HG02798 (cell line): ENCODE data around the gene ZNHIT2.
"Not testable (repeated sequence)": the region's sequence is repeated elsewhere in the genome, so short reads cannot be mapped to it uniquely, and the experiment has no call there.

Experiments
- ATAC-seq: cut with Tn5 transposase; IDR thresholded peaks from one replicate; pipeline ENCODE4 v1.9.1; 2021; ENCODE audit warnings: mild to moderate bottlenecking; ENCODE audit not compliant: unreplicated experiment, poor library complexity

Gene ZNHIT2

DNA sequence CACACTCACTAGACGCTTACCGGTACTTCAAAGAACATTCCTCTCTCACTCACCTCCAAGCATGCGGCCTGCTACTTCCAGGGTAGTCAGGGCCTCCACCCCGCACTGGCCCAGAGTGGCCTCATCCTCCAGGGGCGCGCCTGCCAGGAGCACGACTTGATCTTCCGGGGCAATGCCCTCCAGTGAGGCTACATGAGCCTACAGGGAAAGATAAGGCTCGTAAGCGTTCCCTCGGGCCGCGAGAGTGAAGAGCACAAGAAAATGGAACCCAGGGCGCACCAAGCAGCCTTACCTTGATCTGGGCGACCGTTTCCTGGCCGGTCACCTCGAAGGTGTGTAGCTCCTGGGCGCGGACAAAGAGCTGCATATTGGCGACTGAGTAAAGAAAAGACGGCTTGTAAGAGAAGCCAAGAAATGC, 4.0 kb upstream of the ZNHIT2 start:
- no peak for ATAC-seq

DNA sequence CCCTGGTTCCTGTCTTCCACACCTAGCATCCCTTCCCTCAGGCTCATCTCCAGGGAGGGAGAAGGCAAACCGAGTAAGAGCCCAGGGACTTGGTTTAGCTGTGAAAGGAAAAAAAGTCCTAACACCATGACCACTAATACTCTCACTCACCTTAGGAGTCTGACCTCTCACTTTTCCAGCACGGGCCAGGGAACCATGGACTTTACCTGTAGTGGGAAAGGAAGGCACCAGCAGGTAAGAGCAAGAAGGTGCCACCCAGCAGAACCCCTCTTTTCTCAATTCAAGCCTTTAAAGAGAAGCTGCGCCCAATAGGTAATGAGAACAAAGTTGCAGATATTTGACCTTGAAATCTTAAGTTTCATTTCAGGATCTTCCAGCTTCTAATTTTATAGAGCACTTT, 3.3 kb upstream of the ZNHIT2 start:
- ATAC-seq = no peak

DNA sequence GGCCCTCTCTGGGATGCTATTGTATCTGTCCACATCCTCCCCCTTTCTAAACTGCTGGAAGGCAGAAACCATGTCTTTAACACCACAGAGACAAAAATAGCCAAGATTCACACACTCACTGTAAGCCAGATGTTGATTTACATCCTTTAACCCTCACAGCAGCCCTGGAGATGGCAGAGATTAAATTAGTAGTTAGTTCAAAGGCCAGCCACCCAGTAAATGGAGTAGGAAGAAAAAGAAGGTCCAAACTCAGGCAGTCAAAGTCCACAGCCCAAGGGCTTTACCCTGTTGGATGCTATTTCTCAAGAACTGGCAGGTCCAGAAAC, 2.1 kb upstream of the ZNHIT2 start:
- ATAC-seq = no peak

DNA sequence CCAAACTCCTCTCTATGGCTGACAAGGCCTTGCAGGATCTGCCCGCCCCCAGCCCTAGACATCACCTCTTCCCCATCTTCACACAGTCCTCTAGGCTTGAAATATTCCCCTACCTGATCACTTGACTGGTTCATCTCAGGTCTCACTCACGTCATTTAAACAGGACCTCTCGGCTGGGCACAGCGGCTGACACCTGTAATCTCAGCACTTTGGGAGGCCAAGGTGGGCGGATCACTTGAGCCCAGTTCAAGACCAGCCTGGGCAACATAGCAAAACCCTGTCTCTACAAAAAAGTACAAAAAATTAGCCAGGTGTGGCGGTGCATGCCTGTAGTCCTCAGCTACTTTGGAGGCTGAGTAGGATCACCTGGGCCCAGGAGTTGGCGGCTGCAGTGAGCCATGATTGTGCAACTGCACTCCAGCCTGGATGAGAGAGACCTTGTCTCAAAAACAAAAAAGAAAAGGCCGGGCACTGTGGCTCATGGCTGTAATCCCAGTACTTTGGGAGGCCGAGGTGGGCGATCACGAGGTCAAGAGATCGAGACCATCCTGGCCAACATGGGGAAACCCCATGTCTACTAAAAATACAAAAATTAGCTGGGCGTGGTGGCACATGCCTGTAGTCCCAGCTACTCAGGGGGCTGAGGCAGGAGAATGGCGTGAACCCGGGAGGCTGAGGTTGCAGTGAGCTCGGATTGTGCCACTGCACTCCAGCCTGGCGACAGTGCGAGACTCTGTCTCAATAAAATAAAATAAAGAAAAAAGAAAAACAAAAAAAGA, 1.6 kb upstream of the ZNHIT2 start:
- ATAC-seq = not testable (repeated sequence)

DNA sequence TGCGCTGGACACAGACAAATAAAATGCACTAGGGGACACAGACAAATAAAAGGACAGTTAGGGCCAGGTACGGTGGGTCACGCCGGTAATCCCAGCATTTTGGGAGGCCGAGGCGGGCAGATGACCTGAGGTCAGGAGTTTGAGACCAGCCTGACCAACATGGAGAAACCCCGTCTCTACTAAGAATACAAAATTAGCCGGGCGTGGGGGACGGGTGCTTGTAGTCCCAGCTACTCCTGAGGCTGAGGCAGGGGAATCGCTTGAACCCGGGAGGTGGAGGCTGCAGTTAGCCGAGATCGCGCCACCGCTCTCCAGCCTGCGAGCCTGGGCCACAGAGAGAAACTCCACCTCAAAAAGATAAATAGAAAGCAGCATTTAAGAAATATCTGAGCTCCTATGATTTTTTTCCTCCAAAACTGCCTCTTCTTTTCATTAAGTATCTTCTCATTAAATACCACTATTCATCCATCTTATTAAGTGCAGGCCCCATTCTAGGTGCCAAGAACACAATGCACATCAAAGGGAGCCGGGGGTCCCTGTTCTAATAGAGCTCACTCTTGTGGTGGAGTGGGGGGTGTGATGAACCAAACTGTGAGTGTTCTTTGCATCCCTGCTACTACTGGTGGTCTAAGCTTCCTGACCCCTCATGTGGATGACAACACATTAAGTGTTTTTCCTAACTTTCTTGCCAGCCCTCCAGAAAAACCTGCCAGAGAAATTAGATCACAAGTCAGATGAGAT, 766 bp upstream of the ZNHIT2 start:
- no peak for ATAC-seq

DNA sequence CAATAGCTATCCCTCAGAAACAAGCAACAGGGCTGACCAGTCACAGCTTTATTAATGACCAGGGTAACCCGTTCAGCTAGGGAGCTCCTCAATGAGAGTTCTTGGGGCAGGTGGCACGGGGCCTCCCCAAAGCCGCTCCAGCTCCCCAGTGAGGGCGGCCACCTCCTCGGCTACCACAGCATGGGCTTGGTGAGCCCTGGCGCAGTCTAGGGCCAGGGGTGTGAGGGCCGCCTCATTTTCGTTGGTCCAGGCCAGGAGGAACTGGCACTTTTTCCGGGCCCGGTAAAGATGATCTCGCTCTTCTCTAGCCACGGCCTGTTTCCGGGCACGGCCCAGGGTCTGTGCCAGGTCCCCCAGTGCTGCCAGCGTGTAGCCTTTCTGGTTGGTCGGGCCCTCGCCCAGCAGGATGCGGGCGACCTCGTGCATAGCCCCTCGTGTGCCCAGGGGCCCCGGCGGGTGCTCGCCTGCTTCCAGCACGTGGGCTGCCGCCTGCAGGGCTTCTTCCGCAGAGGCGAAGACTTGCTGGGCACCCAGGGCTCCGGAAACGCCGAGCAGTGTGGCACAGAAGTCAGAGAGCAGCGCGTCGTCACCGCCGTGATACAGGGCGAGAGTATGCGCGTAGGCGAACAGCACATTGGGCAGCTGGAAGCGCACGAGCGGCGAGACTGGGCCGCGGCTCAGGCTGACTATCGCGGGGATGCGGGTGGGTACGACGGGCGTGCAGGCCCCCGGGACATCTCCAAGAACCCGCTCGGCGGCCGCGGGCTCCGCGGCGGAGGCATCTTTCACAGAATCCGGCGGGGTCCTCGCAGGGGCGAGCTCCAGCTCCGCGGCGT, 913 bp downstream of the ZNHIT2 start:
- ATAC-seq = no peak

DNA sequence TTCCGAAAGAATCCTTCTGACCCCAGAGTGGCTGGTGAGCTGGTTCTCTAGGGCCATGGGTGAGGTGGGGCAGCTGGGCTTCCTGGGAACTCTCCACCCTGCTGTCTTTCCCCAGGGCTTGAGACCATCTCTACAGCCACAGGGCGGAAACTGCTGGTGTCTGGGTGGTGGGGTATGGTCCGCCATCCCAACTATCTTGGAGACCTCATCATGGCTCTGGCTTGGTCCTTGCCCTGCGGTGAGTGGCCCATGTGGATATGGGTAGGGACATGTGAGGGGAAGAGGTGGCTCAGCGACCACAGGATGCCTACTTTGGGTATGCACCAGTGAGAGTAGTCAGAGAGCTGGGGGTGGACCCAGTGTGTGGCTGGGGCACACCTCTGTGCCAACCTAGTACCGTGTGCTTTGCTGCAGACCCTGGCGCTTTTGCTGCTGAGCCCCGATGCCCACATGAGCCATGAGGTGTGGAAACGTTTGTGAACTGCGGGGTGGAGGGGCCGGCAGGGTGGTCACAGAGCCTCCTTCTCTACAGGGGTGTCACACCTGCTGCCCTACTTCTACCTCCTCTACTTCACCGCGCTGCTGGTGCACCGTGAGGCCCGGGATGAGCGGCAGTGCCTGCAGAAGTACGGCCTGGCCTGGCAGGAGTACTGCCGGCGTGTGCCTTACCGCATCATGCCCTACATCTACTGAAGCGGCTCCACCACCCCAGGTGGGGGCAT, 2.0 kb downstream of the ZNHIT2 start:
- no peak for ATAC-seq

DNA sequence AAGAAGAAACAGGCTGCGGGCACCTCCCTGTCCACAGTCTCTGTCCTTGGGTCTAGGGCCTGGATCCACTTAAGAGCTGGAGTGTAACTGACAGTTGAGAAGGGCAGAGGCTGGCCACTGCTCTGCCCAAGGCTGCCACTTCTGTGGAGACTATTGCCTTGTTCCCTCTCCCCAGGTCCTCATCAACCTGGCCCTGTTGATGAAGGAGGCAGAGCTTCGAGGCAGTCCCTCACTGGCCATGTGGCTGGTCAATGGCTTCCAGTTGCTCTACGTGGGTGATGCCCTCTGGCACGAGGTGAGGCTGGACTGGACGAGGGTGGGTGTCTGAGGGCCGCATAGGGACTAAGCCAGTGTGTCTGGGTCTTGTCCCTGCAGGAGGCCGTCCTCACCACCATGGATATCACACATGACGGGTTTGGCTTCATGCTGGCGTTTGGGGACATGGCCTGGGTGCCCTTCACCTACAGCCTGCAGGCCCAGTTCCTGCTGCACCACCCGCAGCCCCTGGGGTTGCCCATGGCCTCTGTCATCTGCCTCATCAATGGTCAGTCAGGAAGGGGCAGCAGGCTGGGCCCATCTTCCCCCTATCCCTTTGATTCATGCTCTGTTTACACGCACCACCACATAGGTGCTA, 2.8 kb downstream of the ZNHIT2 start:
- ATAC-seq = no peak

DNA sequence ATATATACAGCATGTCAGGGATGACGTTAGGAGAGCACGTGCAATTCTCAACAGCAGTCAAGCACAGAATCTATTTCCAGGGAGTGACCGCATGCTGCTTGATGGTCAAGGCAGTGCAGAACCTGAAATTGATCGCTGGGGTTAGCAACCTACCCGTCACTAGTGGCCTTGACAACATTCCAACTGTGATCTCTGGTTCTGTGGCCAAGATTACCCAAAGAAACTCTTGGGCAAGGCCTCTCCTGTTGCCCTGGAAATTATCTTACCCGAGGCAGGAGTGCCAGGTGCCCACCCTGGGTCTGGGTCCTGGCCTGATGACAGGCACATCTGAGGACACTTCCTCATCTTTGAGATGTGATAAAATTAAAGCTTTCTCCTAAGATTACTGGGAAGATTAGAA, 3.7 kb downstream of the ZNHIT2 start:
- ATAC-seq = no peak

DNA sequence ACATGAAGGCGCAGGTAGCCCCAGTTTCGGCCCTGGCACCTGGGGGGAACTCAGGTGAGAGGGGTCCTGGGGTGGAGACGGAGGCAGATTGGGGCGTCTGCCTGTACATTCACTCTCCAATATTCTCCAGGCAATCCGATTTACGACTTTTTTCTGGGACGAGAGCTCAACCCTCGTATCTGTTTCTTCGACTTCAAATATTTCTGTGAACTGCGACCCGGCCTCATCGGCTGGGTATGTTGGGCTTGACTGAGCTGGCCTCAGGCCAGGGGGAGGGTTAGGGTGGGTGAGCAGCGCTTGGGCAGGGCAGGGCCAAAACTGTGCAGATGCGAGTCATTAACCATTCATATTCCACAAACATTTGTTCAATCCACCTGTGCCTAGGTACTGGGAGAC, 4.1 kb downstream of the ZNHIT2 start:
- ATAC-seq = no peak

DNA sequence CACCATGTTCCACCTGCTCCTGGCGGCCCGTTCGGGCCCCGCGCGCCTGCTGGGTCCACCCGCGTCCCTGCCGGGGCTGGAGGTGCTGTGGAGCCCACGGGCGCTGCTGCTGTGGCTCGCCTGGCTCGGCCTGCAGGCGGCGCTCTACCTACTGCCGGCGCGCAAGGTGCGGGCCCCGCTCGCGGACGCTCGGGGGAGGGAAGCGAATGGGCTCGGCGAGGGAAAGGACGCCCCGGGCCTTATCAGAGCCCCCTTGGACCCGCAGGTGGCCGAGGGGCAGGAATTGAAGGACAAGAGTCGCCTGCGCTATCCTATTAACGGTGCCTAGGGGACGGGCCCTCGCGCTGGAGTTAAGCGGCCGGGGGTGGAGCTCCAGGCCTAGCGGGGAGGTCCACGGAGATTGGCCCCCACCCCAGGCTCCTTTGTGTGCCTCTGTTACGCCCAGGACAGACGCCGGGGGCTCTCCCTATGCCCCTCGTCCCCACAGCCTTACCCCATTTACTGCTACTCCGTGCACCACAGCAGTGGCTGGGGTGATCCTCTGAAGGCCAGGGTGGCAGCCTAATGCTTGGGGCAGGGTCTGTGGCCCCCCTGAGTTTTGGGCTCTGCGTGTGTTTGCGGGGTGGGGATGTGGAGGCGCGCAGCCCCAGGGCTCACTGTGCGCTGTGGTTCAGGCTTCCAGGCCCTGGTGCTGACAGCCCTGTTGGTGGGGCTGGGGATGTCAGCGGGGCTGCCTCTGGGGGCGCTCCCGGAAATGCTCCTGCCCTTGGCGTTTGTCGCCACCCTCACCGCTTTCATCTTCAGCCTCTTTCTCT, 4.7 kb downstream of the ZNHIT2 start:
- peak; percentile 34 for ATAC-seq

DNA sequence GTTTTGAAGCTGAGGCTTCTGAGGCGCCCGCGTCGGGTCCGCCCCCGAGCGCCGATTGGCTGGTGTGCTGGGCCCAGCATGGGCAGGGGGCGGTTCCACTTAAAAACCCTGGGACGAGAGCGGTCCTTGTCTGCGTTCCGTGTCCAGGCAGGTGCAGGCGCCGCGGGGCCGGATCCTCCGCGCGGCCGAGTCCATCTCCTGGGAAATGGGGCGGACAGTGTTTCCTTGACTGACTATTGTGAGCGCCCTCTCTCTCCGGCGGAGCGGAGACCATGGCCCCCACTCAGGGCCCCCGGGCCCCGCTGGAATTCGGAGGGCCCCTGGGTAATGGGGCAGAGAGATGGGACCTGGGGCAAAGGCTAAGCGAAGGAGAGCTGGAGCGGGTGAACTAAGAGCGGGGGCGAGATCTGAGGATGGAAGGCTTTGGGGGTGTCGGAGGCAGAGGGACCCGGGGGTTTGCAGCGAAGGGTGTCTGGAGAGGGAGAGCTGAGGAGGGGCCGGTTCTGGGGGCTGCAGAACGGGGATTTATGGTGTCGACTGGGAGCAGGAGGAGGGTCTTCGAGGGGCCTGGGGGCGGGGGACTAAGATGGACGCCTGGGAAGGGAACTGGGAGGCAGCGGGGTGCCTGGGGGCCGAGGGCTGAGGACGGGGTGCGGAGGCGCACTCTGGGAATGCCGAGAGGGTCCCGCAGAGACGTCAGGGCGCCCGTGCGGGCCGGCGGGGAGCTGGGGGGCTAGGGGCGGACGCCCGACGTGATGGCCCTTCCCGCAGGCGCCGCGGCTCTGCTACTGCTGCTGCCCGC, 5.6 kb downstream of the ZNHIT2 start, which contains the start of gene TM7SF2:
TM7SF2 (plus strand) TSS at position 129 of the 802 bp plus-strand sequence; CDS start at position 273, 144 bp downstream.
- peak; percentile 77 for ATAC-seq

DNA sequence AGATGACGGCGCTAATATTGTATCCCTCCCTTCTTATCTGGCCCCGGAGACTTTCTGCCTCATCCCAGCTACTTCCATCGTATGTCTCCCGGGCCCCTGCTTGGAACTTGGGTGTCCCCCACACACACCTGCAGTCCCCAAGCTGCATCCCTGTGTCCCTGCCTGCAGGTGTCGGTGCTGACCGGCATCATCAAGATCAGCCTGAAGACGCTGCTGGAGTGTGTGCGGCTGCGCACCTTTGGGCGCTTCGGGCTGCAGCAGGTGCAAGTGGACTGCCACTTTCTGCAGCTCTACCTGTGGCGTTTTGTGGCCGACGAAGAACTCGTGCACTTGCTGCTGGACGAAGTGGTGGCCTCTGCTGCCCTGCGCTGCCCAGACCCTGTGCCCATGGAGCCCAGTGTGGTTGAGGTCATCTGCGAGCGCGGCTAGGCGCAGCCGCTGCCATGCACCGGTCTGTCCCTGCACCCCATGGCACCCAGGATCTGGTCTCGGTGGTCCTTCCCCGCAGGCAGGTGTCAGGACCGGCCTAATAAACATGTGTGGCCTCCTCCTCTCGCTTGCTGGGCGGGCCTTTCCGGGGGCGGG, 6.2 kb downstream of the ZNHIT2 start:
- ATAC-seq = no peak

DNA sequence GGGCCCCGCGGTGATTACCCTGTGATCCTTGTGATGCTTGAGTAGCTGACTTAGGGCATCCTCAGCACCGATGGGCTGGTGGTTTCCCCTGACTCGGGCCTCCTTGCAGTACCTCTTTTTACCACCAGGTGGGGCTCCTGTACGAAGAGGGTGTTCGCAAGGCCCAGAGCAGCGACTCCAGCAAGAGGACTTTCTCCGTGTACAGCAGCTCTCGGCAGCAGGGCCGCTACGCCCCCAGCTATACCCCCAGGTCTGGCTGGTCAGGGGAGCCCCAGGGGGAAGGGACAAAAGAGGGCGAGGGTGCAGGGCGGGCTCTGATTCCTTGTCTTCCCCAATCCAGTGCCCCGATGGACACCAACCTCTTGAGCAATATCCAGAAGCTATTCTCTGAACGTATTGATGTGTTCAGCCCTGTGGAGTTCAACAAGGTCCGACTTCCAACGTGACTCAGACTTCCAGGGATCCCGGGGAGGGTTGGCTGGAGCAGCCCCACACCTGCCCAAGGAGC, 7.1 kb downstream of the ZNHIT2 start:
- ATAC-seq = peak; percentile 29

DNA sequence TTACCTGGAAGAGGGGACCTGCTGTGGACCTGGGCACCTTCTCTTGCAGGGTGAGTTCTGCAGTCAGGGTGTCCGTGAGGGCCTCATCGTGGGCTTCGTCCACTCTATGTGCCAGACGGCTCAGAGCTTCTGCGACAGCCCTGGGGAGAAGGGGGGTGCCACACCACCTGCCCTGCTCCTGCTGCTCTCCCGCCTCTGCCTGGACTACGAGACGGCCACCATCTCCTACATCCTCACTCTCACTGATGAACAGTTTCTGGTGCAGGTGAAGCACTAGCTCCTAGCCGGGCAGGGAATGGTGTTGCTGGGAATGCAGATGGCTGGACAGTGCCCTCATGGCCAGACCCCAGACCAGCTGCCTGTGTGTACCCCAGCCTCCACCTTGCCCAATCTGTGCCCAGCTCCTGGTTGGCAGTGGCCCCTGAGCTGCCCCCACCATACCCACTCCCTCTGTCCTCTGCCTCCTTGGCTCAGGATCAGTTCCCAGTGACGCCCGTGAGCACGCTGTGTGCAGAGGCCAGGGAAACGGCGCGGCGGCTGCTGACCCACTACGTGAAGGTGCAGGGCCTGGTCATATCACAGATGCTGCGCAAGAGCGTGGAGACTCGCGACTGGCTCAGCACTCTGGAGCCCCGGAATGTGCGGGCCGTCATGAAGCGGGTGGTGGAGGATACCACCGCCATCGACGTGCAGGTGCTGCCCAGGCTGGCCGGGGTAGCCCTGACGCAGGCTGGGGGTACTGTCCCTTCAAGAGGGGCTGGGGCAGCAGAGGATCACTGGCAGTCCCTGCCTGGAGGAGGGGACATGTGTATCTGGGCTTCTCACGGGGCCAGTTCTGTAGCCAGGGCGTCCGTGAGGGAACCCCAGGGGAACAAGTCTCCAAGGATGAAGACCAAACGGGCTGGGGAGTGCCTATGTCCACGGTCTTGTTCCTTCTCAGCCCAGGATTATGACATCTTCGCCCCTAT, 8.0 kb downstream of the ZNHIT2 start:
- no peak for ATAC-seq

DNA sequence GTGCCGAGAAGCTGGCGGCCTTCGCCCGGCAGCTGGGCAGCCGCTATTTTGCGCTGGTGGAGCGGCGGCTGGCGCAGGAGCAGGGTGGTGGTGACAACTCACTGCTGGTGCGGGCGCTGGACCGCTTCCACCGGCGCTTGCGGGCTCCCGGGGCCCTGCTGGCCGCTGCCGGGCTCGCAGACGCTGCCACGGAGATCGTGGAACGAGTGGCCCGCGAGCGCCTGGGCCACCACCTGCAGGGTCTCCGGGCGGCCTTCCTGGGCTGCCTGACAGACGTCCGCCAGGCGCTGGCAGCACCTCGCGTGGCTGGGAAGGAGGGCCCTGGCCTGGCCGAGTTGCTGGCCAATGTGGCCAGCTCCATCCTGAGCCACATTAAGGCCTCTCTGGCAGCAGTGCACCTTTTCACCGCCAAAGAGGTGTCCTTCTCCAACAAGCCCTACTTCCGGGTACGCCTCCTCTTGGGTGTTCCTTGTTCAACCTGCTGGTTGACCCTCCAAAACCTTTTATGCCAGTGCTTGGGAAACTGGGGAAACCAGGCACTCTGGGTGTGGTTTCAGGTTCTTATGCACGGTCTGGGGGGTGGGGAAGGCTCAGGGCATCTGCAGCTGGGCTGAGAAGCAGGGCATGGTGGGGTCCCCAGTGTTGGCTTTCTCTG, 8.9 kb downstream of the ZNHIT2 start:
- no peak for ATAC-seq
